ENCODE measurements around the gene CHRDL2.

CHRDL2 gene, protein sequence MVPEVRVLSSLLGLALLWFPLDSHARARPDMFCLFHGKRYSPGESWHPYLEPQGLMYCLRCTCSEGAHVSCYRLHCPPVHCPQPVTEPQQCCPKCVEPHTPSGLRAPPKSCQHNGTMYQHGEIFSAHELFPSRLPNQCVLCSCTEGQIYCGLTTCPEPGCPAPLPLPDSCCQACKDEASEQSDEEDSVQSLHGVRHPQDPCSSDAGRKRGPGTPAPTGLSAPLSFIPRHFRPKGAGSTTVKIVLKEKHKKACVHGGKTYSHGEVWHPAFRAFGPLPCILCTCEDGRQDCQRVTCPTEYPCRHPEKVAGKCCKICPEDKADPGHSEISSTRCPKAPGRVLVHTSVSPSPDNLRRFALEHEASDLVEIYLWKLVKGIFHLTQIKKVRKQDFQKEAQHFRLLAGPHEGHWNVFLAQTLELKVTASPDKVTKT

DNA sequence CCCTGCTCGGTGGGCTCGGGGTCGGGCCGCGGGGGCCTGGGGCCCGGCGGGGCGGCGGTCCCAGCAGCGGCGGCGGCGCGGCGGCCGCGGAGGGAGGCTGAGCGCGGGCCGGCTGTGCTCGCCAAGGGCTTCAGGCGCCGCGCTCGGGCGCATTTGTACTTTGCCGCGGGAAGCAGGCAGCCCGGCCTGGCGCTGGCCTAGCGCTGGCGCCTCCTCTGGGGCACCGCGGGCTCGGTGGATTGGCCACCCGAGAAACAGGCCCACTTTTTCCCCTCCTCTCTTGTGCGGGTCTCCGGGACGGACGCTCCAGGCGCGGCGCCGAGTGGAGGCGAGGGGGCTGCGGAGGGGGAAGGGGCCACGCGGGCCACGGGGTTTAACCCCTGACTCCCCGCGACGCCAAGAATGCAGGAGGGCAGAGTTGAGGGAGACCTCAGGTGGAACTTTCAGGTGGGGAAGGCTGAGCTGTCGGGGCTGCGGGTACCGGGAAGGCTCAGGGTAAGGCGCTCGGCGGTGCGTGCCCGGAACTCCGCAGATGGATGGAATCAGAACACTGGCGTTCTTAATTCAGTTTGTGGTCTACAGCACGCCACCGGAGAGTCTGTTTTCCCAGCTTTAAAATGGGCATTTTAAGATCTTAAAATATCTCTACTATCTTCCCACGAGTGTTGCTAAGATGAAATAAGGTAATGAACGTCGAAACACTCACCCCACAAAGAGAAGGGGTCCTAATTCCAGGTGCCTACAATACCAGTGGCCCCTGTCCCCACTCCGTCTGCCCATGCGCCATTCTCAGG lies at the start of gene CHRDL2:
CHRDL2 (minus strand) TSS at position 126 of the 794 bp plus-strand sequence. CDS start 538 bp downstream, outside the sequence.
- 0 out of 2 replicates have a peak, but pooled peaks have one; percentile 6 for TF ChIP-seq ZBTB8A (tag by site-specific recombination; IDR thresholded peaks at IDR 0.05)
- TF ChIP-seq, protein P1, sequence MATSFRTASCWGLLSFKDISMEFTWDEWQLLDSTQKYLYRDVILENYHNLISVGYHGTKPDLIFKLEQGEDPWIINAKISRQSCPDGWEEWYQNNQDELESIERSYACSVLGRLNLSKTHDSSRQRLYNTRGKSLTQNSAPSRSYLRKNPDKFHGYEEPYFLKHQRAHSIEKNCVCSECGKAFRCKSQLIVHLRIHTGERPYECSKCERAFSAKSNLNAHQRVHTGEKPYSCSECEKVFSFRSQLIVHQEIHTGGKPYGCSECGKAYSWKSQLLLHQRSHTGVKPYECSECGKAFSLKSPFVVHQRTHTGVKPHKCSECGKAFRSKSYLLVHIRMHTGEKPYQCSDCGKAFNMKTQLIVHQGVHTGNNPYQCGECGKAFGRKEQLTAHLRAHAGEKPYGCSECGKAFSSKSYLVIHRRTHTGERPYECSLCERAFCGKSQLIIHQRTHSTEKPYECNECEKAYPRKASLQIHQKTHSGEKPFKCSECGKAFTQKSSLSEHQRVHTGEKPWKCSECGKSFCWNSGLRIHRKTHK (tag by site-specific recombination; IDR thresholded peaks at IDR 0.05): no peak
- TF ChIP-seq, protein P2, sequence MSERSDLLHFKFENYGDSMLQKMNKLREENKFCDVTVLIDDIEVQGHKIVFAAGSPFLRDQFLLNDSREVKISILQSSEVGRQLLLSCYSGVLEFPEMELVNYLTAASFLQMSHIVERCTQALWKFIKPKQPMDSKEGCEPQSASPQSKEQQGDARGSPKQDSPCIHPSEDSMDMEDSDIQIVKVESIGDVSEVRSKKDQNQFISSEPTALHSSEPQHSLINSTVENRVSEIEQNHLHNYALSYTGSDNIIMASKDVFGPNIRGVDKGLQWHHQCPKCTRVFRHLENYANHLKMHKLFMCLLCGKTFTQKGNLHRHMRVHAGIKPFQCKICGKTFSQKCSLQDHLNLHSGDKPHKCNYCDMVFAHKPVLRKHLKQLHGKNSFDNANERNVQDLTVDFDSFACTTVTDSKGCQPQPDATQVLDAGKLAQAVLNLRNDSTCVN (tag by site-specific recombination; optimal IDR thresholded peaks at IDR 0.05): peak; percentile 21
- no peak within 1 kb of the TSS for H3K27ac ChIP-seq (ENCODE audit: extremely low read depth, low read depth, low read length)
- H3K4me3 ChIP-seq (ENCODE audit: low read depth, low read length): peak within 1 kb of the TSS; percentile 27
- H3K36me3 ChIP-seq (ENCODE audit: control insufficient read depth in 2 of 2, insufficient read depth in 1 of 2, low read length in 2 of 2): no peaks in the 10 kb centered on the region
- CTCF ChIA-PET: interaction anchor here (0.7 to 0.8 kb wide), 2 partner anchors 29 to 121 kb away, joined by 4 to 5 read pairs; no protein-coding TSS in a partner anchor
- H3K9me3 ChIP-seq (ENCODE audit: control insufficient read depth, insufficient read depth, low read depth, low read length): no peaks in the 10 kb centered on the region
- no peaks in the 10 kb centered on the region for H3K4me1 ChIP-seq (ENCODE audit: control insufficient read depth, insufficient read depth, low read length)
- POLR2A ChIA-PET: no interaction called here

DNA sequence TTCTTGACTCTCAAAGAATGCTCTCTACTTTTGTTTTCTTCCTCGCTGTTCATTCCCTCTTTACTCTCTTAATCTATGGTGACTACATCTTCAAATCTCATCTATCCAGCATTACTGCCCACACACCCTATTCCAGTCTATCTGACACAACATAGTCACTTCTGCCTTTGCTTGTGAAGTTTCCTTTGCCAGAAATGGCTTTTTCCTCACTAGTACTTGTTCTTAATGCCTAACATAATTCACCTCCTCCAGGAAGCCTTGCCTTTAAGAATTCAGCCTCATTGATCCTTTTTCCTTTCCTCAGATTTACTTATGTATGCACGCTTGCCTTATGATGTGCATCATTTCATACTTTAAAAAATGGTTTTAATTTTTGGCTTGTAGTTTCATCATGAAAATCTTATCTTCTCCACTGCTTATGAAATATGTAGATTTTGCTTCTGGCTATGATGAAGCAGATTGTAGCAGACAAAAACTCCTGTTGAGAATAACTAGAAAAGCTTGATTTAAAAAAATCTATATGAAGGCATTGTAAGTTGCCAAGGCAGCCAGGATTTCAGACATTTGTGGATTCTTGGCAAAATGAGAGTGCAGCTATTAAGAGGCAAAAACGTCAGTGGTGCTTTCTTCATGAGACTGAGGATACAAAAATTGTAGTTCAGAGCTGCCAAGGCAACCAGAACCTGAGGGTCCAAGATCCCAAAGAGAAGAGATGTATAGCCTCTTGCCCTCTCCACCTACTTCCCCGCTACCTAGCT lies 49.2 kb upstream of the CHRDL2 start:
- TF ChIP-seq, protein P3, sequence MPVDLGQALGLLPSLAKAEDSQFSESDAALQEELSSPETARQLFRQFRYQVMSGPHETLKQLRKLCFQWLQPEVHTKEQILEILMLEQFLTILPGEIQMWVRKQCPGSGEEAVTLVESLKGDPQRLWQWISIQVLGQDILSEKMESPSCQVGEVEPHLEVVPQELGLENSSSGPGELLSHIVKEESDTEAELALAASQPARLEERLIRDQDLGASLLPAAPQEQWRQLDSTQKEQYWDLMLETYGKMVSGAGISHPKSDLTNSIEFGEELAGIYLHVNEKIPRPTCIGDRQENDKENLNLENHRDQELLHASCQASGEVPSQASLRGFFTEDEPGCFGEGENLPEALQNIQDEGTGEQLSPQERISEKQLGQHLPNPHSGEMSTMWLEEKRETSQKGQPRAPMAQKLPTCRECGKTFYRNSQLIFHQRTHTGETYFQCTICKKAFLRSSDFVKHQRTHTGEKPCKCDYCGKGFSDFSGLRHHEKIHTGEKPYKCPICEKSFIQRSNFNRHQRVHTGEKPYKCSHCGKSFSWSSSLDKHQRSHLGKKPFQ (tag by site-specific recombination; IDR thresholded peaks at IDR 0.05): no peak
- TF ChIP-seq ZNF677 (tag by site-specific recombination; IDR thresholded peaks at IDR 0.05) (no peak), ZNF701 (tag by site-specific recombination; IDR thresholded peaks at IDR 0.05) (no peak), OSR2 (tag by site-specific recombination; IDR thresholded peaks at IDR 0.05) (no peak), ZNF140 (tag by site-specific recombination; IDR thresholded peaks at IDR 0.05) (no peak), GFI1B (tag by site-specific recombination; IDR thresholded peaks at IDR 0.05) (no peak), ZBTB7A (tag by site-specific recombination; IDR thresholded peaks at IDR 0.05; ENCODE audit: low read depth) (no peak)
- TF ChIP-seq, protein P4, sequence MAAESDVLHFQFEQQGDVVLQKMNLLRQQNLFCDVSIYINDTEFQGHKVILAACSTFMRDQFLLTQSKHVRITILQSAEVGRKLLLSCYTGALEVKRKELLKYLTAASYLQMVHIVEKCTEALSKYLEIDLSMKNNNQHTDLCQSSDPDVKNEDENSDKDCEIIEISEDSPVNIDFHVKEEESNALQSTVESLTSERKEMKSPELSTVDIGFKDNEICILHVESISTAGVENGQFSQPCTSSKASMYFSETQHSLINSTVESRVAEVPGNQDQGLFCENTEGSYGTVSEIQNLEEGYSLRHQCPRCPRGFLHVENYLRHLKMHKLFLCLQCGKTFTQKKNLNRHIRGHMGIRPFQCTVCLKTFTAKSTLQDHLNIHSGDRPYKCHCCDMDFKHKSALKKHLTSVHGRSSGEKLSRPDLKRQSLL (tag by site-specific recombination; IDR thresholded peaks at IDR 0.05): no peak
- TF ChIP-seq, protein P5, sequence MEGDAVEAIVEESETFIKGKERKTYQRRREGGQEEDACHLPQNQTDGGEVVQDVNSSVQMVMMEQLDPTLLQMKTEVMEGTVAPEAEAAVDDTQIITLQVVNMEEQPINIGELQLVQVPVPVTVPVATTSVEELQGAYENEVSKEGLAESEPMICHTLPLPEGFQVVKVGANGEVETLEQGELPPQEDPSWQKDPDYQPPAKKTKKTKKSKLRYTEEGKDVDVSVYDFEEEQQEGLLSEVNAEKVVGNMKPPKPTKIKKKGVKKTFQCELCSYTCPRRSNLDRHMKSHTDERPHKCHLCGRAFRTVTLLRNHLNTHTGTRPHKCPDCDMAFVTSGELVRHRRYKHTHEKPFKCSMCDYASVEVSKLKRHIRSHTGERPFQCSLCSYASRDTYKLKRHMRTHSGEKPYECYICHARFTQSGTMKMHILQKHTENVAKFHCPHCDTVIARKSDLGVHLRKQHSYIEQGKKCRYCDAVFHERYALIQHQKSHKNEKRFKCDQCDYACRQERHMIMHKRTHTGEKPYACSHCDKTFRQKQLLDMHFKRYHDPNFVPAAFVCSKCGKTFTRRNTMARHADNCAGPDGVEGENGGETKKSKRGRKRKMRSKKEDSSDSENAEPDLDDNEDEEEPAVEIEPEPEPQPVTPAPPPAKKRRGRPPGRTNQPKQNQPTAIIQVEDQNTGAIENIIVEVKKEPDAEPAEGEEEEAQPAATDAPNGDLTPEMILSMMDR (tag by site-specific recombination; IDR thresholded peaks at IDR 0.05): no peak
- H3K27ac ChIP-seq (ENCODE audit: extremely low read depth, low read depth, low read length): no peak overlapping the region
- no peaks in the 10 kb centered on the region for H3K9me3 ChIP-seq (ENCODE audit: control insufficient read depth, insufficient read depth, low read depth, low read length)
- no peak overlapping the region for H3K4me3 ChIP-seq (ENCODE audit: low read depth, low read length)
- H3K4me1 ChIP-seq (ENCODE audit: control insufficient read depth, insufficient read depth, low read length): no peaks in the 10 kb centered on the region
- ChIA-PET CTCF (no interaction called here), POLR2A (no interaction called here)
- no peaks in the 10 kb centered on the region for H3K36me3 ChIP-seq (ENCODE audit: control insufficient read depth in 2 of 2, insufficient read depth in 1 of 2, low read length in 2 of 2)
